OCI-LY3 (cell line): ENCODE data around the gene CAMK2B.

ENCODE experiments used
- CTCF ChIP-seq: fragments of 200-600, 300-600 bp; sonication (generic); IDR thresholded peaks from 2 replicates; pipeline ENCODE4 v1.5.1; 2014; ENCODE audit warnings: antibody characterized with exemption, low read length, low read depth
- EZH2phosphoT487 ChIP-seq: fragments of 200-600 bp; shearing (Covaris generic); IDR thresholded peaks from 2 replicates; pipeline ENCODE4 v1.6.1; 2018; ENCODE audit warnings: antibody characterized with exemption, mixed run types, low read depth

- TF ChIP-seq CTCF (no peak), EZH2phosphoT487 (no peak)
Observed at GRCh38 chr7:44235582-44236332, 89.6 kb downstream of the CAMK2B start.
